IPS-18a (cell line): Measurements from ENCODE around the gene TECTA.
A peak's percentile ranks its signal among the peaks of the same experiment; 100 is the strongest.

Experiments used
- H3K27ac ChIP-seq: one replicate; pipeline ENCODE4 v1.5.1; 2013; ENCODE audit warnings: low read length
- H3K27me3 ChIP-seq: one replicate; pipeline ENCODE4 v1.6.1; 2013; ENCODE audit warnings: mild to moderate bottlenecking, low read length; ENCODE audit not compliant: control insufficient read depth, insufficient read depth
- H3K36me3 ChIP-seq: one replicate; pipeline ENCODE4 v1.6.1; 2013; ENCODE audit warnings: low read depth, low read length; ENCODE audit not compliant: control insufficient read depth
- H3K4me1 ChIP-seq: one replicate; pipeline ENCODE4 v1.6.1; 2013; ENCODE audit warnings: low read depth, low read length; ENCODE audit not compliant: control insufficient read depth
- H3K4me3 ChIP-seq: one replicate; pipeline ENCODE4 v1.5.1; 2013; ENCODE audit warnings: low read length
- H3K9ac ChIP-seq: one replicate; pipeline ENCODE4 v1.6.1; 2013; ENCODE audit warnings: mild to moderate bottlenecking, low read length, moderate library complexity
- H3K9me3 ChIP-seq: one replicate; pipeline ENCODE4 v1.6.1; 2013; ENCODE audit warnings: low read depth, low read length; ENCODE audit not compliant: control insufficient read depth

The TECTA gene

DNA sequence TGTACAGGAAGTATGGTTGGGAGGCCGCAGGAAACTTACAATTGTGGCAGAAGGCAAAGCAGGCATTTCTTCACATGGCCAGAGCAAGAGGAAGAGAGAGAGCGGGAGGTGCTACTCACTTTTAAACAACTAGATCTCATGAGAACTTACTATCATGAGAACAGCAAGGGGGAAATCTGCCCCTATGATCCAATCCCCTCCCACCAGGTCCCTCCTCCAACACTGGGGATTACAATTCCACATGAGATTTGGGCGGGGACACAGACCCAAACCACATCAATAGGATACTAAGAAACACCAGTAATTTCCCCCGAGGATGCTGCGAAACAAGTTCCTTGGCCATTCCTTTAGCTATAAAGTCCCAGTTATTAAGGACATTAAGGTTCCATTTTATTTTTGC, 97.4 kb downstream of the TECTA start:
- no peaks in the 10 kb centered on the region for H3K27me3 ChIP-seq
- H3K4me3 ChIP-seq: peak overlapping the region; percentile 26
- no peak overlapping the region for H3K27ac ChIP-seq
- peaks cover 23% of the 10 kb centered on the region for H3K4me1 ChIP-seq
- no peaks in the 10 kb centered on the region for H3K9me3 ChIP-seq
- no peaks in the 10 kb centered on the region for H3K36me3 ChIP-seq
- H3K9ac ChIP-seq: no peak overlapping the region

DNA sequence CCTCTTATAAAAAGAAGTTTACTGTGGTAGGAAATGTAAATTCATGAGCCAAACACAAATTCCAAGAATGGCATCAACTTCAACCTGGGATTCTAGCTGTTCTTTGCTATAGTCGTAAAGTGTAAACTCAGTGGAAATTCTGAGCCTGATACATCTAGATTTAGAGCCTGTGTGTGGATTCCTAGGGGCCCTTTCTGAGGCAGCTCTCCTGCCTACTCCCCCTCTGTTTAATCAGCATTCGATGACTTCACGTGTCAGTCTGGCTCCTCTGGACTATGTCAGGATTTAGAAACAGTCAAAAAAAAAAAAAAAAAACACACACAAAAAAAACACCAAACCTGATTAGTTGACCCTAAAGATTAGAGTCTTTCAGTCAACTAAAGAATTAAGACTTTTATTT, 98.5 kb downstream of the TECTA start:
- H3K27me3 ChIP-seq: no peaks in the 10 kb centered on the region
- peaks cover 23% of the 10 kb centered on the region for H3K4me1 ChIP-seq
- H3K27ac ChIP-seq: peak overlapping the region; percentile 67
- H3K4me3 ChIP-seq: peak overlapping the region; percentile 26
- no peaks in the 10 kb centered on the region for H3K36me3 ChIP-seq
- H3K9me3 ChIP-seq: no peaks in the 10 kb centered on the region
- H3K9ac ChIP-seq: peak overlapping the region; percentile 11

DNA sequence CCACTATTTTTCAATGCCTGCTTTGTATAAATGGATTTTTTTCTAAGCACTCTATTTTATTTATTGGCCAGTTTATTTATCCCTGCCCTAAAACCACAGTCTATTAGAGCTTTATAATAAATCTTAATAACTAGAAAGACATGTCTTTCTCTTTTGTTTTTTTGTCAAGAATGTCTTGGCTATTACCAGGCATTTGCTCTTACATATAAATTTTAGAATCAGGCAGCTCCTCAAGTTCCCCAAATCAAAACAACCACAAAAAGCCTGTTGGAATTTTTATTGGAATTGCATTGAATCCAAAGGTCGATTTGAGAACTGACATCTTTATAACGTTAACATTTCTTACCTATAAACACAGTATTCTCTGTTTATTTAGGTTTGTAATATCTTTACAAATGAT, 105.8 kb downstream of the TECTA start:
- Histone ChIP-seq H3K36me3 (no peaks in the 10 kb centered on the region), H3K4me1 (no peaks in the 10 kb centered on the region), H3K9ac (no peak overlapping the region), H3K4me3 (no peak overlapping the region), H3K9me3 (no peaks in the 10 kb centered on the region), H3K27me3 (no peaks in the 10 kb centered on the region), H3K27ac (no peak overlapping the region)

DNA sequence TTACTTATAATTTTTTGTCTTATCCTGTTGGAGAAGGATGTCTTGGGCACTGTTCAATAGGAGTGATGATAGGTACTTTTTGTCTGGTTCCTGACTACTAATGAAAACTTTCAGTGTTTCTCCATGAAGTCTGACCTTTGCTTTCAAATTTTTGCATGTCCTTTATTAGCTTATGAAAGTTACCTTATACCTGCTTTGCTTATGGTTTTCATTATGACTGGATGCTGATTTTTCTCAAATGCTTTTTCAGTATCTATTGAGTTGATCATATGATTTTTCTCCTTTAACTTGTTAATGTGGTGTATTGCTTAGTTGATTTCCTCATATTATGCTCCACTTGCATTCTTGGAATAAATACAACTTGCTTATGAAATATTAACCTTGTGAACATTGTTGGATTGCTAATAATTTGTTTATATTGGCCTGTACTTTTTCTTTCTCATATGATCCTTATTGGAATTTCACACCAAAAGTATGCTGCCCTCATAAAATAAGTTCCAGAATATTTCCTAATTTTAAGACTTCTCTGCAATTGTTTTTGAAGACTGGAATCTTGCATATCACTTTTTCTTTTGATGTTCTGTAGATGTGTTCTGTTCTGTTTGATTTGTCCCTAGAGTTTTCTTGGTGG, 106.6 kb downstream of the TECTA start:
- Histone ChIP-seq H3K9me3 (no peaks in the 10 kb centered on the region), H3K27ac (no peak overlapping the region), H3K36me3 (no peaks in the 10 kb centered on the region), H3K4me1 (no peaks in the 10 kb centered on the region), H3K27me3 (no peaks in the 10 kb centered on the region), H3K4me3 (no peak overlapping the region), H3K9ac (no peak overlapping the region)

DNA sequence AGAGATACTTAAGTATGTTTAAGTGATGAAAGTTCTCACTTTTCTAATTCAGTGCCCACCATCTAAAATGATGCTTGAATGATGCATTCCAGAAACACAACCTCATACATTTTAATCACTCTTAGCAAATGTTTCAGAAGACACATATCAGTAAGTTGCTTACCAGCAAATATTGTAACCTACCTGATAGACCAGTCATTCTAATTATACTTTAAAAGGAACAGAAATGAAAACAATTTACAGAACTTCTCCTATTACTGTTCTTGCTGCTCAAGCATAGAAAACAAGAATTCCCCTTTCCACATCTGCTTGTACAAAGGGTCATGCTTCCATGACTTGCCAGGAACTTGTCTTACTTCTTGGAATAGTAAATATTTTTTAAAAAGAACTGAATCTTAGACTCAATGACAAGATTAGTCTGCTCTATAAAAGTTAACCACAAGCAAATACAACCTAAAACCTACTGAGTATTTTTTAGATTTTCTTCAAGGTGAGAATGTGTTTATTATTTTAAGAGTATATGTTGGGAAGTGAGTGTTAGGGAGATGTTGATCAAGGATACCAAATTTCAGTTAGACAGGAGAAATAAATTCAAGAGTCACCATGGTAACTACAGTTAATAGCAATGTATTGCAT, 109.5 kb downstream of the TECTA start:
- Histone ChIP-seq H3K4me3 (no peak overlapping the region), H3K27me3 (no peaks in the 10 kb centered on the region), H3K36me3 (no peaks in the 10 kb centered on the region), H3K9me3 (no peaks in the 10 kb centered on the region), H3K27ac (no peak overlapping the region), H3K4me1 (no peaks in the 10 kb centered on the region), H3K9ac (no peak overlapping the region)

DNA sequence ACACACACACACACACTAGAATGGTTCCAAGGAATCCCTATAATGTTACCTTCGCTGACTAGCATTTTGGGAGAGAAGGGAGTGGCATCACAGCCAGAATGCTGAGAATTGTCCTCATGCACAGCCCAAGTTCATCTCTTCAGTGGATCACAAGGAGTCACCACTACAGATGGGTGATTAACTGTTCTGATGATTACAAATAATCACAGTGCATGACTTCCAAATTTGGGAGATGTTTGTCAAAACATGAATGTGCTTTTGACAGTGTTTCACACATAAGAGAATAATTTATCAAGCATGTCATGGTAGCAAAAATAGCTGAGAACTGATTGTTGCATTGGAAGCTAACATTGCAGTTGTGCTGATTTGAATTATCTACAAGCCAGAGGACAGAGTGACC, 110.6 kb downstream of the TECTA start:
- H3K4me1 ChIP-seq: no peaks in the 10 kb centered on the region
- no peak overlapping the region for H3K27ac ChIP-seq
- H3K36me3 ChIP-seq: no peaks in the 10 kb centered on the region
- no peaks in the 10 kb centered on the region for H3K9me3 ChIP-seq
- H3K4me3 ChIP-seq: no peak overlapping the region
- H3K9ac ChIP-seq: no peak overlapping the region
- no peaks in the 10 kb centered on the region for H3K27me3 ChIP-seq

DNA sequence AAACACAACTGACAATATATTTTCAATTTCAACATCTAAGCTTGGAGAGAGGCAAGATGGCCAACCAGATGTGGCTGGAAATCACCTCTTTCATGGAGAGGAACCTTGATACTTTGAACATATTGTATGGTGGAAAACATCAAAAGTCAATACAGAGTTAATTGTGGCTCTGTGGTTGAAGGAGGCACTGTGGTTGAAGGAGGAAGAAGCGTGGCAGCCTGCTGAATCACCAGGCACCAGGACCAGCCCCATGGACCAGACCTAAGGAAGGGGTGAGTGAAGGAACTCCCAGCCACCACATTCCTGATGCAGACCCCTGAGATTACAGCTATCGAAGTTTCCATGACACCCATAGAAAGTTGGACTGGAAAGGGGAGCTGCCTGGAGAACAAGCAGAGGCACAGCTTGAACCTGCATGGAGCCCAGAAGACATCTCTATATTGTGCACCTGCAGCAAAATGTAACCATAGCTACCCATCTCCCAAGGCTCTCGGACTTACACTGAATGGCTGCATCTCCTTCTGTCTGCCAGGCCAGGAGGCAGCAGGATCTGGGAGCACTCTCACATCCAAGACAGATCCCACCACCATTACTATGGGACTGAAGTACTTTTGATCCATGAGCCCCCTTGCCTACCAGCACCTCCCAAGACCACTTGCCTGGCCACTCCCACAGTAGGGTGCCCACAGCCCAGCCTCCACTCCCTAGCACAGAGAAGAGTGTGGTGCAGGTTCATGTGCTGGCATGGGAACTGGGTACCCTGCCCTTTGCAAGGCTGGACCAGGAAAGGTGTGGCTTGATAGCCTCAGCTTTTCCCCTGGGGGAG, 111.7 kb downstream of the TECTA start:
- no peaks in the 10 kb centered on the region for H3K27me3 ChIP-seq
- H3K4me1 ChIP-seq: no peaks in the 10 kb centered on the region
- no peak overlapping the region for H3K9ac ChIP-seq
- H3K36me3 ChIP-seq: no peaks in the 10 kb centered on the region
- no peak overlapping the region for H3K4me3 ChIP-seq
- no peaks in the 10 kb centered on the region for H3K9me3 ChIP-seq
- no peak overlapping the region for H3K27ac ChIP-seq

DNA sequence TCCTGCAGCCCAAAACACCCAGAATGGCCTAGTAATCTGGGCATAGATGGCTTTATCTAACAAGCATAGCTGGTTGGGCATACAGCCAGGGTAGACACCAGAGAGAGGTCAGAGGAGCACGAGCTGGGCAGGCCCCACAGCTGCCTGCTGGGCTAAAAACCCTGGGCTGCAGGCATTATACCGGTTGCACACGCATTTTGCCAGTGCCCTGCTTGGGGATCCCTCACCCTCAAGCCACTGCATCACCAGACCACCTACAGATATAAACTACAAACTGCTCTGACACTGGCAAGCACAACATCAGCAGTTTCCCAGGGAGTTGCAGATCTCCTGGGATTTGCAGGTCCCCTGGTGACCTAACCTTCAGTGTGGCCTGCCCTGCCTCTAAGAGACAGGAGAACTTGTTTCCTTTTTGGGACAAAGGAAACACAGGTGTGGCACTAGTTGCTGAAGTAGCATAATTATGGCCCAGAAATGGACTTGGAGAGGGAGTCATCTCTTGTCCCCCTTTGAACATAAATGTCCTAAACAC, 112.4 kb downstream of the TECTA start:
- Histone ChIP-seq H3K9me3 (no peaks in the 10 kb centered on the region), H3K27me3 (no peaks in the 10 kb centered on the region), H3K9ac (no peak overlapping the region), H3K4me1 (no peaks in the 10 kb centered on the region), H3K27ac (no peak overlapping the region), H3K4me3 (no peak overlapping the region), H3K36me3 (no peaks in the 10 kb centered on the region)

DNA sequence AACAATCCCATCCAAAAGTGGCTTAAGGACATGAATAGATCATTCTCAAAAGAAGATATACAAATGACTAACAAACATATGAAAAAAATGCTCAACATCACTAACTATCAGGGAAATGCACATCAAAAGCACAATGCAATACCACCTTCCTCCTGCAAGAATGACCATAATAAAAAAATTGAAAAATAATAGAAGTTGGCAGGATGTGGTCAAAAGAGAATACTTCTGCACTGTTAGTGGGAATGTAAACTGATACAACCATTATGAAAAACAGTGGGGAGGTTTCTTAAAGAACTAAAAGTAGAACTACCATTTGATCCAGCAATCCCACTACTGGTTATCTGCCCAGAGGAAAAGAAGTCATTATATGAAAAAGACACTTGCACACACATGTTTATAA, 113.8 kb downstream of the TECTA start:
- H3K9me3 ChIP-seq: no peaks in the 10 kb centered on the region
- no peaks in the 10 kb centered on the region for H3K36me3 ChIP-seq
- H3K4me1 ChIP-seq: no peaks in the 10 kb centered on the region
- H3K27ac ChIP-seq: no peak overlapping the region
- H3K9ac ChIP-seq: no peak overlapping the region
- H3K4me3 ChIP-seq: no peak overlapping the region
- H3K27me3 ChIP-seq: no peaks in the 10 kb centered on the region

DNA sequence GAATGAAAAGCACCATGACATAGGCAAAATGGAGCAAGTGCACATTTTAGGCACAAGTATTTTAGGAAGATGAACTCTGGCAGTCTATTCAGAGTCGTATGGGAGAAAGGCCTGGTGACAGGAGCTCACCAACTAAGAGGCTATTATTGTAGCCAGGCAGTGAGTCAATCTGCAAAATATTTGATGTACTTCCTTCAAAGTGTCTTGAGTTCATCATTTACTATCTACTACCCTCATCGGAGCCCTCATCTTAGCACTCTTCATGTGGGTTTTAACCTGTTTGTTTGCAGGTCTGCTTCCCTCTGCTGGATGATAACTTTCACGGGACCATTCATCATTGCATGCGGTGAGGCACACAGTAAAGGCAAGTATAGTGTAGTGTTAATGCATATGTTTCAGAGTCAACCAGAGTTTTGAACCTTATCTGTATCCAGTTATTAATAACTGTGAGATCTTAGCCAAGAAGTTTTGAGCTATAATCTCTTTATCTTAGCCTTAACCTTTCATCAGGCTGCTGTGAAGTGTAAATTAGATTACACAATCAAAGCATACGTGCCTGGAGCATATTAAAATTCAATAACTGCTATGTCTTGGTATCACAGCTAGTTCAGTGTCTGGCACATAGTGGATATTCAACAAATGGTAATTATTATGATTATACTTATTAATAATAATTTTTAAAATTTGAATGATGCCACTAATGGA, 120.6 kb downstream of the TECTA start:
- Histone ChIP-seq H3K27me3 (no peaks in the 10 kb centered on the region), H3K27ac (no peak overlapping the region), H3K4me1 (no peaks in the 10 kb centered on the region), H3K9ac (no peak overlapping the region), H3K9me3 (peaks cover 1% of the 10 kb centered on the region), H3K36me3 (no peaks in the 10 kb centered on the region), H3K4me3 (no peak overlapping the region)

DNA sequence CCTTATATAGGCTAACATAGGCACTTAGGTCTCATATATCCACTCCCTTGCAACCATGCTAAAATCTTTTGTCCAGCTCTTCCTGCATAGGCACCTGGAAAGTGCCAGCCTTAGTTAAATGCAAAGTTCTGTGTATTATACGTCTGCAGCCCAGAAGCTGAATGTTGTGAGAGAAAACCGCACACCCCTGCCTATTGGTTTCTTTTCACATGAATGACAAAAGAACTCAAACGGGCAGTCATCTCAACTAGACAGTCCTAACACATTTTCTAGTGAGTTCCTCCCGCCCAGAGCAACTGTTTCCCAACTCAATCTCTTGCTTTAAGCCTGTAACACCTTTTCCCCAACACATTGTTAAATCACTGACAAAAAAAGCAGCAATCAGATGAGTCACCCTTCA, 122.1 kb downstream of the TECTA start:
- Histone ChIP-seq H3K36me3 (no peaks in the 10 kb centered on the region), H3K9ac (no peak overlapping the region), H3K27ac (no peak overlapping the region), H3K4me1 (no peaks in the 10 kb centered on the region), H3K9me3 (peaks cover 6% of the 10 kb centered on the region), H3K4me3 (no peak overlapping the region), H3K27me3 (no peaks in the 10 kb centered on the region)
